Heart left ventricle (tissue), 13 donors: ENCODE measurements around the gene ARMC8.

ENCODE experiments used
- POLR2A ChIP-seq, 2 donors: fragments of 450-650 bp; IDR thresholded peaks; one replicate each; pipeline ENCODE4 v1.6.1; 2017; ENCODE audit warnings: antibody characterized with exemption in 2 of 2, mild to moderate bottlenecking in 2 of 2, moderate library complexity in 2 of 2
- TF ChIP-seq, protein P1 (sequence below), 12 donors: fragments of 200-600 bp; sonication (generic) in 4 of 12; IDR thresholded peaks; one replicate each; pipeline versions ENCODE4 v1.5.0 to v1.8.0; 2018 to 2022; ENCODE audit warnings: antibody characterized with exemption in 12 of 12, mild to moderate bottlenecking in 5 of 12
- donor health status: ischemic (EF 13 %, LVEDD 7.1; RV severe dilation, severe dysfunction).
- donor health status: DM: no; HTN: yes; CAD: no.
- donor health status: DM: no; HTN: no; CAD: no.
- donor health status: ischemic (EF 25% LVEDD 6.9; RV normal size, moderate dysfunction).
- donor health status: ischemic (EF 25% LVEDD 5.7; RV mildly dilated, moderate dysfunction).
- donor health status: ischemic (EF 35%, LVEDD 5.7; RV mildly dilated, moderate dysfunction).
- donor health status: nonischemic (EF 11% LVEDD 7.7; RV severe dilation, severe dysfunction).
- donor health status: DM: yes; HTN: yes; CAD: no.
- donor health status: PGD.
- donor health status: ischemic (EF 29% LVEDD 5.4; RV normal size, mild dysfunction).
- donor health status: nonischemic (EF 23%, LVEDD 6.1; RV moderate dilation, normal function).

DNA sequence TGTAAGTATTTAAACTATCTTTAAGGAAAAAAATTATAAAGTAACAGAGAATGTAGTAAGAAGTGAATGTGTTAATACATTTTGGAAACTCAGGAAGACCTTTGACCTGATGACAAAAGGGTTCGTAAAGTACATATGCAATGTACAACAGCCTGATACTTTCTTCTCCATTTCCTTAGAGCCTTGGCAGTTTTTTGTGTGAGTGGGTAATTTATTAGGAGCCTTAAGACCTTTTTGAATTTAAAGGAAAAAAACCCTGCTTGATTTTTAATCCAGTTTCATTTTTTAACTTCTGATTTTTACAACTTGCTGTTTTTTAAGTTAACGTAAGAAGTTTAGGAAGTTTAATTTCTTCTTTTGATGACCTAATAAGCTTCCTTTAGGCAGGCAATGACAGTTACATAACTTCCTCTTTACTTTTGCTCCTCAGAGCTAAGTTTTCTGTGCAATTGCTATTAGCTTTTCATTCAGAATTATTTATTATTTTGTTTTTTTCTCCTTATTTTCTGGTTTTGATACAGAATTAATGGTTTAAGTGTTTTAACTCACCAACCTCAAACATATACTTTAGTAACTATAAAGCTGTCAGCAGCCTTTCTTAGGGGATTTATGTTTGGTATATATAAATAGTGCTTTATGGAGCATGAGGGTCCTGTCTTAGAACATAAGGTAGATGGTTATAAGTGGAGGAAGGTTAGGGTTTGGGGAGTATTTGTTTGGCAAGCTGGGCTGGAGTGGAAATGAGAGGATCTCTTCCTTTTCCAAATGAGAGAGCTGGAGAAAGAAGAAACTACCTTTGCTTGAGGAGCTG is 35.2 kb downstream of the ARMC8 start:
- TF ChIP-seq, protein P1, sequence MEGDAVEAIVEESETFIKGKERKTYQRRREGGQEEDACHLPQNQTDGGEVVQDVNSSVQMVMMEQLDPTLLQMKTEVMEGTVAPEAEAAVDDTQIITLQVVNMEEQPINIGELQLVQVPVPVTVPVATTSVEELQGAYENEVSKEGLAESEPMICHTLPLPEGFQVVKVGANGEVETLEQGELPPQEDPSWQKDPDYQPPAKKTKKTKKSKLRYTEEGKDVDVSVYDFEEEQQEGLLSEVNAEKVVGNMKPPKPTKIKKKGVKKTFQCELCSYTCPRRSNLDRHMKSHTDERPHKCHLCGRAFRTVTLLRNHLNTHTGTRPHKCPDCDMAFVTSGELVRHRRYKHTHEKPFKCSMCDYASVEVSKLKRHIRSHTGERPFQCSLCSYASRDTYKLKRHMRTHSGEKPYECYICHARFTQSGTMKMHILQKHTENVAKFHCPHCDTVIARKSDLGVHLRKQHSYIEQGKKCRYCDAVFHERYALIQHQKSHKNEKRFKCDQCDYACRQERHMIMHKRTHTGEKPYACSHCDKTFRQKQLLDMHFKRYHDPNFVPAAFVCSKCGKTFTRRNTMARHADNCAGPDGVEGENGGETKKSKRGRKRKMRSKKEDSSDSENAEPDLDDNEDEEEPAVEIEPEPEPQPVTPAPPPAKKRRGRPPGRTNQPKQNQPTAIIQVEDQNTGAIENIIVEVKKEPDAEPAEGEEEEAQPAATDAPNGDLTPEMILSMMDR (IDR thresholded peaks at IDR 0.05): no peak
- no peak for TF ChIP-seq POLR2A (IDR thresholded peaks at IDR 0.05)
